GM12878 (cell line): Measurements from ENCODE around the gene DHX16.

Source experiments
- BHLHE40 ChIP-seq, 2 experiments: fragments of 450-650 bp in 1 of 2; IDR thresholded peaks; 2 replicates each; pipeline ENCODE4 v1.6.1; 2011 to 2017; ENCODE audit warnings: low read depth in 2 of 2, borderline replicate concordance in 1 of 2, improper control_type of control experiment in 1 of 2, low read length in 1 of 2, mild to moderate bottlenecking in 1 of 2
- BMI1 ChIP-seq: fragments of 450-650 bp; IDR thresholded peaks from 2 replicates; pipeline ENCODE4 v1.6.1; 2016; ENCODE audit warnings: mild to moderate bottlenecking, moderate library complexity, borderline replicate concordance
- CHD4 ChIP-seq: fragments of 200-600 bp; sonication (generic); IDR thresholded peaks from 2 replicates; pipeline ENCODE4 v1.6.1; 2016; ENCODE audit warnings: mild to moderate bottlenecking
- CTCF ChIP-seq, 3 experiments: IDR thresholded peaks in 2 of 3; conservative IDR thresholded peaks in 1 of 3; 2 replicates each; pipeline ENCODE4 v1.5.1; 2011; ENCODE audit warnings: low read depth in 3 of 3, low read length in 3 of 3, mild to moderate bottlenecking in 3 of 3, control low read depth in 2 of 3, moderate library complexity in 2 of 3, inconsistent platforms in 1 of 3, mixed read lengths in 1 of 3; ENCODE audit not compliant: control insufficient read depth in 2 of 3, insufficient read depth in 1 of 3; ENCODE audit errors: extremely low read depth in 1 of 3
- E2F8 ChIP-seq: fragments of 450-650 bp; IDR thresholded peaks from 2 replicates; pipeline ENCODE4 v1.6.1; 2018; ENCODE audit warnings: mild to moderate bottlenecking, low read depth, moderate library complexity; ENCODE audit not compliant: partially characterized antibody
- FOXM1 ChIP-seq: IDR thresholded peaks from 2 replicates; pipeline ENCODE4 v1.6.1; 2012; ENCODE audit warnings: low read depth, mild to moderate bottlenecking, inconsistent platforms, low read length, moderate library complexity
- HDGF ChIP-seq: fragments of 450-650 bp; IDR thresholded peaks from 2 replicates; pipeline ENCODE4 v1.6.1; 2016; ENCODE audit warnings: antibody characterized with exemption
- KDM1A ChIP-seq: fragments of 200-600 bp; sonication (generic); IDR thresholded peaks from 2 replicates; pipeline ENCODE4 v1.6.1; 2016; ENCODE audit warnings: borderline replicate concordance
- MAX ChIP-seq: IDR thresholded peaks from 2 replicates; pipeline ENCODE4 v1.6.1; 2012; ENCODE audit warnings: low read depth, low read length, improper control_type of control experiment
- POLR2AphosphoS5 ChIP-seq: IDR thresholded peaks from 2 replicates; pipeline ENCODE4 v1.6.1; 2011; ENCODE audit warnings: mild to moderate bottlenecking, low read length, inconsistent platforms
- RBBP5 ChIP-seq: fragments of 200-600 bp; sonication (generic); conservative IDR thresholded peaks from 2 replicates; pipeline ENCODE4 v1.6.1; 2016
- SMARCA5 ChIP-seq: fragments of 450-650 bp; IDR thresholded peaks from 2 replicates; pipeline ENCODE4 v1.6.1; 2017; ENCODE audit warnings: mild to moderate bottlenecking
- ZZZ3 ChIP-seq: IDR thresholded peaks from 2 replicates; pipeline ENCODE4 v1.6.1; 2011; ENCODE audit warnings: low read depth; ENCODE audit not compliant: control insufficient read depth, insufficient read length

GRCh38 chr6:30683980-30684338 lies 11.2 kb upstream of the DHX16 start:
- no peak for TF ChIP-seq CTCF (IDR thresholded peaks at IDR 0.05 in 2 of 3, conservative IDR thresholded peaks at IDR 0.05 in 1 of 3; ENCODE audit: control insufficient read depth in 2 of 3, extremely low read depth in 1 of 3, insufficient read depth in 1 of 3, low read depth in 3 of 3, low read length in 3 of 3)
- TF ChIP-seq HDGF = no peak
- TF ChIP-seq BHLHE40 (IDR thresholded peaks at IDR 0.05; ENCODE audit: borderline replicate concordance in 1 of 2, low read depth in 2 of 2, low read length in 1 of 2) = no peak
- no peak for TF ChIP-seq SMARCA5
- no peak for TF ChIP-seq KDM1A
- TF ChIP-seq RBBP5 = no peak
- no peak for TF ChIP-seq MAX
- TF ChIP-seq E2F8 = no peak
- no peak for TF ChIP-seq POLR2AphosphoS5
- TF ChIP-seq BMI1 = no peak
- TF ChIP-seq CHD4 = no peak
- no peak for TF ChIP-seq ZZZ3
- TF ChIP-seq FOXM1 = no peak
